Measurements from ENCODE around the gene GLS.
A peak's percentile ranks its signal among the peaks of the same experiment; 100 is the strongest.

The GLS gene

DNA sequence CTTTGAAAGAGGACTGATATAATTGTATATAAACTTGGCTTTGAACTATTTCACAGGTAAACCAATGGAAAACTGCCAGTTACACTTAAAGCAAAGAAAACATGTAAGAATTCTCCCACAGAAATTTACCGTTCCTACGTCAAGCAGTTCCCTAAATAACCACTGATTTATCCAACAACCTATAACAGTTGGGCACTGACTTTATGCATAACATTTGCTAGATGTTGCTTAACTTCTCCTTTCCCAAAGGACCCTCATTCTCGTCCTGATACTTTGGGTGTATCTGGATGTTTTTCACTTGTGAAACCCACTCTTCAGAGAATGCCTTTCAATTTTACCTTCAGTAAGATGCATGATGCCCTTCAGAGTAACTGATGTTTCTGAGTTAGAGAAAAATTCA is 89.5 kb downstream of the GLS start:
- DNase-seq (ENCODE audit: low read depth, low spot score): no peak

- DNase-seq (ENCODE audit: low read depth, low spot score): no peak
These were observed 90.4 kb downstream of the GLS start for GRCh38 chr2:190970873-190971506.

DNA sequence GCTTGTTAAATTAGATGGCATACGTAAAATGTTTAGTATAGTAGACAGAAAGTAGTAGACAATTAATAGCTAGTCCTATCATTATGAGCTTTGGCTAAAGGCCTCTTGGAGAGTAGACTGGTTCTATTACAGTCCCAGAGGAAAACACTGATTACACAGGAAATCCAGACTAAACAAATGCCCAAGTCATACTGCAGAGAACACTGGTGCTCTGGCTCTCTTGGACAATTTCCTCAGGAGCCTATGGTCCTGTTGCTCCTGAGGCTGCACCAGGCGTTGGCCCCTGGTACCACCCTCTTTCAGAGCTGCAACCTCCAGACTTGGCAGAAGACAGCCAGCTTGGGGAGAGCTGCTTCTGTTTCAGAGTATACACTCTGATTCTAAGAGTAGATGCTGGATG is 91.6 kb downstream of the GLS start:
- DNase-seq (ENCODE audit: low read depth, low spot score): no peak

DNA sequence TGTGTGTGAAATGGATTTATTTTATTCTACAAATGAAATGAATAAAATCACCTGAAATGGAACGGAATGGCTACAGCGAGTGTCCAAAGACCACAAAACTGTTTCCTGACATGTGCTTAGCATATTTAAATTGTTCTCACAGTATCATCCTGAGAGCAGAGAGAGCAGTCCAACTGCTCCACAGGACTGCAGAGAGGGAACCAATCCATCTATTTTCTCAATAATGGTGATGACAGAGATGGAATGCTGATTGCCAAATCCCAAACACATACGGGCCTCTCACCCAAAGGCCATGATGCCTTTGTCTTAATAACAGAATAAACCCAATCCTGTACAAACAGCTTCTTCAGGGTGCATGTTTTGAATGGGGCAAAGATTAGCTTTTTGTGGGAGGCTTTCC is 92.2 kb downstream of the GLS start:
- DNase-seq (ENCODE audit: low read depth, low spot score): no peak

DNA sequence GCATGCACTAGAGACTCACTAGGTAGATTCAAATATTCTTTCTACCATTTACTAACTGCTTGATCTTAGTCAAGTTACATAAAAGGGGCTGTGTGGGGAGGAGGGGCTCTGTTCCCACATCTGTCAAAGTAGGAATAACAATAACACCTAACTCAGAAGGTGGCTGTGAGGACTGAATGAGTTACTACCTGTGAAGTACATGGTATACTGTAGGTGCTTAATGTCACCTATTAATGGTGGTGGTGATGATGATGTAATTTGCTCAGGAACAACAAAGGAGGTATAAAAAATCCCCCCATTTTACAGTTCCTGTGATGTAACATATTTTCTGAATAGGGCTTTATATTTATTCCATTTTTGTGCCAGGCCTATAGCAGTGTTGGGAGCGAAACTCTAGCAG is 92.6 kb downstream of the GLS start:
- no peak for DNase-seq (ENCODE audit: low read depth, low spot score)

- no peak for DNase-seq (ENCODE audit: low read depth, low spot score)
These were observed 93.4 kb downstream of the GLS start for GRCh38 chr2:190973726-190974628.

- DNase-seq (ENCODE audit: low read depth, low spot score): no peak
These were observed 94.2 kb downstream of the GLS start for GRCh38 chr2:190974629-190975361.

GRCh38 chr2:190976521-190976920 is 95.9 kb downstream of the GLS start:
- DNase-seq (ENCODE audit: low read depth, low spot score): no peak

DNA sequence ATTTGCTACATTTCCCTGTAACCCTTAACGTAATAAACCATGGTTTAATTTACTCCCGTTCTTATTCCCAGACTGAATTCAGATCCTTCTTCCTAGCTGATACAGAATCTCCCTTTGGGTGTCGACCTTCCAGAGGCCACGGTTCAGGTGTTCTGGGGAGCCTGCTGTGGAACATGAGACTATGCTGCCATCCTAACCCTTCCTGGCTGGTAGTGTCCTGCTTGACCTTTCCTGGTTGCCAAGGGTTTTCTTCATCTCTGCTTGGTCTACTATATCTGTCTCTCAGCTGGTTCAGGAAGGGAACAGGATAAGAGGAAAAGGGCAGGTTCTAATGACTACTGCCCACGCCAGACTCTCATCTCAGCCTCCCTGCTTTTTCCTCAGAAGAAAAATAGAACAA is 96.9 kb downstream of the GLS start:
- no peak for DNase-seq (ENCODE audit: low read depth, low spot score)

DNA sequence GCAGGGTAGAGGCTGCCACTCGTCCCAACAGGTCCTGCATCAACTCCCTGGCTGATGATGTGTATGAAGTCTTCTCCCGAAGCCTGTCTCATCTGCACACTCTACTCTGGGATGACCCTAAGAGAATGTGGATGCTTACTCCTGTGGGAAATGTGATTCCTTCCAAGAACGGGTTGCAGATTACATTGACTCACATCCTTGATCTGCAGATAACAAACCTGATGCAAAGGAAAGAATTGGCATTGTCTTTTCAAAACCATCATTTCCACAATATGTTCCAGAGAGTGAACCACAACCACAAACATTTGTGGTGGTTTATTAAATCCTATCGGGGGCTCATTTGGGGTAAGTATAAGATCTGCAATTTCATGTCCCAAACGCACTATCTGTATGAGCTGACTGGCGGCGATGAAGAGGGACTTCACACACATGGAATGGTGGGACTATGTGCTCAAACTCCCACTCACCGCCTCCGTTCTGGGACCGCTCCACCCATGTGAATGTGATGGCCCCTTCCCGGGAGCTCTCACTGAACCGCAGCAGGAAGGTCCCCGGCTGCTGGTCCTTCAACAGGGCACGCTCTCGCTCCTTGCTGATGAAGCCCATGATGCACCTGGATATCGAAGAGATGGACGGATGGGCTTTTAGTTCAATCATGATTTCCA is 97.9 kb downstream of the GLS start:
- DNase-seq (ENCODE audit: low read depth, low spot score): no peak

DNA sequence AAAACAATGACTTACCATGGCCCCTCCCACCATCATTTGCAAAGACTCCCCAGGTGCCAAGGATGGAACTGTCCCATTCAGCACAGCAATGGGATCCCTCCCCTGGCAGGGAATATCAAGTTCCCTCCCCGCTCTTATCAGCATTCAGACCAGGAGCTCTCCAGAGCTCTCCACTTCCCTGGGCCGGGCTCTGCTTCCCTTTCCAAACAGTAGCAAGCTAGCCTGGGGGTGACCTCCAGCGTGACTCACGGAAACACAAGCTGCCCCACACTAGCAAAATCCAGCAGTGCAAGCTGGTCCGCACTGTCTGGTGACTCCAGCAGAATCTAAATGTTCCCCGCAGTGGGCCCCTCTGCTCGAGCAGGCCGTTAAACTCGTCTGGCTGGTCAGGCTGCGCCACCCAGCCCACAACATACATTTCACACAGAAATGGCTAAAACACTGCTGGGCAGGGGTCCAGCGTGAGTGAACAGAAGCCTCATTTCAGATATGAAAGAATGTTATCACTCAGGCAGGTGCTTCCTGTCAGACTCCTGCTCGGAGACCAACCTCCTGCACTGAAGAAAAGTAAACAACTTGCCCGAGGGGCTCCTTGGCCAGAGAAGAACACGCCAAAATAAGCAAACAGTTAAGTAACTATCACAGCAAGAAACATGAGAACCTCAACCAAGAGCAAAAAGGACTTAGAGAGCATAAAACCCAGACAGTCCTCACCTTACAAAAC is 99.4 kb downstream of the GLS start:
- DNase-seq (ENCODE audit: low read depth, low spot score): peak; percentile 58

DNA sequence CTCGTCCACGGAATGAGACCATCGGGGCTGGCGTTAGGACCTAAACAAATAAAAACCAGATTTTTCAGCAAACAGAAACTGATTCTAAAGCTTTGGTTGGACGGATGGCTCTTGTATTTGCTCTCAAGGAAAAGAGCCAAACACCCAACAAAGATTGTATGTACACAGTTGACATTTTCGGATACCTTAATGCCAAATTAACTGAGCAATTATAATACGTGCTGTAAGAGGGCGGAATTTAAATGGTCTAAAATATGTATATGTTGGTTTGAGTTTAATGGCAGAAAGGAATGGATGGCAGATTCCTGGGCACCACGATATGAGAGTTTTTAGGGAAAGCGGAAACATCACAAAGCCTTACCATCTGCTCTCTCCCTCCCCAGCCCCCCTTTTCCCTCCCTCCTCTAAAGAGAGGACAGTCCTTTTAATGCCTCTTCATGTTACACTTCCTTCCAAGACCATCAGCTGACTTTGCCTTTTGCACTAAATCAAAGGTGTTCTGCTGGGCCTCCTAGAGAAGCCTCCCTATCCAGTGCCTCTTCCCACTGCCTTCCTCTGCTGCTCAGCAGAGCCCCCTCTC is 100.1 kb downstream of the GLS start:
- DNase-seq (ENCODE audit: low read depth, low spot score): no peak

GRCh38 chr2:190981333-190981732 is 100.7 kb downstream of the GLS start:
- DNase-seq (ENCODE audit: low read depth, low spot score): no peak

DNA sequence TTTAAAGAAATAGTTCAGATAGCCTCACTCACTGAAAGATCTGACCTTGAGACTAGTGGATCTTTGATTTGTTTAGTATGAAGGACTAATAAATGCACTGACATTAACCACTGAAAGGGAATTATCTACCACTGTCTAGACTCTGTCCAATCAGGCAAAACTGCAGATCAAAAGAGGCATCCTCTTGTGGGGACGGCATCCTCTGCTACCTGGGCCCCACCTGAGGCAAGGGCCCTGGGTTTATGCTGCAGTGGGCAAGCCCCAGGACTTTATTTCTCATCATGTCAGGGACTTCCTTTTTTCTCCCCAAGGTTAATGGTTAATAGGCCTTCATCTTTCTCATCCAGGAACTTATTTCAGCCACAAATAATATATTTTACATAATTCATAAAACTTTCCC is 101.1 kb downstream of the GLS start:
- DNase-seq (ENCODE audit: low read depth, low spot score): no peak

- no peak for DNase-seq (ENCODE audit: low read depth, low spot score)
These were observed 101.8 kb downstream of the GLS start for GRCh38 chr2:190982262-190983034.

DNA sequence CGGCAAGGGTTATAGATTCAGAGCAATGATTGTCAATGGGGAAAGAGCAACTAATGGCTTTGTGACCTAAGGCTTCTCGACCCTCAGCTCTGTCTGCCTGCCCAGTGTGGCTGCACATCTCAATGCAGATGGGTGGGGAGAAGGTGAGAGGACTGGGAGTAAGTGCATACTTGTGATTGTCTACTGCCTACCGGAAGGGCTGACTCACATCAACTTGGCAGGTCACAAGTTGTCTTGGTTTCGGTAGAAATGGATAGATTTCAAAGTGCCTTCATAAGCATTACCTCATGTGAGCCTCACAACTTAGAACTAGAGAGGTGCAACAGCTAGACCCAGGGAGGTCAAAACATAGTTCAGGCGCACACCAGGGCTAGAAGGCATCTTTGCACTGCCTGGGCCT is 104.0 kb downstream of the GLS start:
- DNase-seq (ENCODE audit: low read depth, low spot score): peak; percentile 76

- DNase-seq (ENCODE audit: low read depth, low spot score): no peak
These were observed 105.8 kb downstream of the GLS start for GRCh38 chr2:190986221-190986953.

DNA sequence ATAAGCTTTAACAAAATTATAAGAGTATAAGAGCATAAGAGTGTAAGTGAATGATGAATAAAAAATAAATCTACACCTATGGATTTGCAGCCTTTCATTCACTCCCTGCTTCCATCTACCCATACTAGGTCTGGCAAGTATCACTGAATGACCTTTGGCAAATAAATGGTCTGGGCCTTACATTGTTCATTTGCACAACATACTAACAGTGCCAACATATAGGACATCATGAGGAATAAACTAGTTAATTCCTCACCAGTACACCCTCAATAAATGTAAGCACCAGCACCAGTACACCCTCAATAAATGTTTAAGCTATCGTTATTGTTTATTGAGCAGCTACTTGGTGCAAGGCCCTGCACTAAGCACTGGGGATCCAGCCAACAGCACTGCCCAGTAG is 106.5 kb downstream of the GLS start:
- no peak for DNase-seq (ENCODE audit: low read depth, low spot score)

GRCh38 chr2:190987938-190988337 is 107.3 kb downstream of the GLS start:
- no peak for DNase-seq (ENCODE audit: low read depth, low spot score)

DNA sequence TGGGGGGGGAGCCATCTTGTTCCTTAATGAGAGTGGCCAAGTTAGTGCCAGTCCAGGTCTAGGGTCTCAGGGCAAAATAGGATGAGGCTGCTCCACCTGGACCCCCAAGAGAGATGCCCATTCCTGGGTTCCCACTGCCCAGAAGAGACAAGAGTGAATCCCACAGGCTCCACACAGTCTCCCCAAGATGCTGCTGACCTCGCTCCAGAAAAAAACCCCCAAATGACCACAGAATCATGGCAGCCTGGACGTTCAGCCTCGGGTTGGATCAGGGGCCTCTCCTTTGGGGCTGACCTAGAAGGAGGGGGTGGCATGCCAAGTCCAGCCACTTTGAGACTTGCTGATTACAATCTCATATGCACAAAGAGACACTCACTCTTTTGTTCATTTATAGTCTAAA is 108.3 kb downstream of the GLS start:
- DNase-seq (ENCODE audit: low read depth, low spot score): no peak

Data from astrocyte of the hippocampus (primary cell).